Amniotic epithelial cell (primary cell): ENCODE data around the gene RIN3.

Experiments
- DNase-seq: peaks from one replicate; pipeline ENCODE4 v3.0.0-alpha.2; 2010; ENCODE audit warnings: low read depth

The RIN3 gene

DNA sequence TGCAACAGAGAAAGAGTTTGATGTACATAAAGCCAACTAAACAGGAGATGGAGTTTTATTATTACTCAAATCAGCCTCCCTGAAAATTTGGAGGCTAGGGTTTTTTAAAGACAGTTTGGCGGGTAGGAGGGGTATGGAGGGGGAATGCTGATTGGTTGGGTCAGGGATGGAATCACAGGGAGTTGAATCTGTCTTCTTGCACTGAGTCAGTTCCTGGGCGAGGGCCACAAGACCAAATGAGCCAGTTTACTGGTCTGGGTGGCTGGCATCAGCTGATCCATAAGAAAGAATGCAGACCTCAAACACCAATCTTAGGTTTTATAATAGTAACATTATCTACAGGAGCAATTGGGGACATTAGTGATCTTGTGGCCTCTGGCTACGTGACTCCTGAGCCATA is 64.9 kb downstream of the RIN3 start:
- no peak for DNase-seq

DNA sequence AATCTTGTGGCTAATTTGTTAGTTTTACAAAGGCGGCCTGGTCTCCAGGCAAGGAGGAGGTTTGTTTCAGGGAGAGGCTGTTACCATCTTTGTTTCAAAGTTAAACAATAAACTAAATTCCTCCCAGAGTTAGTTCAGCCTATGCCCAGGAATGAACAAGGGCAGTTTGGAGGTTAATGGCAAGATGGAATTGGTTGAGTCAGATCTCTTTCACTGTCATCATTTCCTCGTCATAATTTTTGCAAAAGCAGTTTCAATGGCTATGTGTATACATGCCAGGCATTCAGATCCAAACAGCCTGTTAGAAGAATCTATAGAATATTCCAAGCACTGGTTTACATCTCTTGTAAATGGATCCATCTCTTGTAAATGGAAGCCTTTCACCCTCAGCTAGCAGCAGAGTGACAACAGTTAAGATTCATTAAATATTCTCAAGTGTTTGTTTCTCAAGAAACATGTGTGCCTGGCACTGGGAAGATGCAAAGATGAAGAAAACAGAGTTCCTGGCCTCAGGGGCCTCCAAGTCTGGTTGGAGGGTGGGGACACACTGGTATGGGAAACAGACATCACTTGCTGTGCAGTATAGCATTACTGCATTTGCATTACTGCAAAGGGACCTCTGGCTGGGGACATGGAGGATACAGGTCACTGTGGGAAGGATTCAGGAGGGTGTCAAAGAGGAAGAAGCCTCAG is 65.8 kb downstream of the RIN3 start:
- DNase-seq: no peak

DNA sequence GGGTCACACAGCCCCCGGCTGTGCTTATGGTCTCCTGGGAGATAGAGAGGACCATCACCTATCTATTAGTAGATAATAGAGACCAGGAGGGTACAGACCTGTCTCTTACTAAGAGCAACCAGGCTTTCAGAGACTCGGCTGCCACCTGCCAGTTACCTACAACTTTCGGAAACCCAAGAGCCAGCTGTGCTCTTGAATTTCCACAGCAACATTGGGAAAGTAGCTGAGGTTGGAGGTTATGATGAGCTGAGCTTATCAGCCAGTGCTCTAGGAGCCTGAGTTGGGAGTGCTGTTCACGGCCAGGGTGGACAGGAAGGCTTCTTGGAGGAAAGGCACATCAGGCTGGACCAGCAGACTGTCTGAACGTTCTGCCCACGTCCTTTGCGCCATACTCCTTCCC is 67.6 kb downstream of the RIN3 start:
- no peak for DNase-seq

DNA sequence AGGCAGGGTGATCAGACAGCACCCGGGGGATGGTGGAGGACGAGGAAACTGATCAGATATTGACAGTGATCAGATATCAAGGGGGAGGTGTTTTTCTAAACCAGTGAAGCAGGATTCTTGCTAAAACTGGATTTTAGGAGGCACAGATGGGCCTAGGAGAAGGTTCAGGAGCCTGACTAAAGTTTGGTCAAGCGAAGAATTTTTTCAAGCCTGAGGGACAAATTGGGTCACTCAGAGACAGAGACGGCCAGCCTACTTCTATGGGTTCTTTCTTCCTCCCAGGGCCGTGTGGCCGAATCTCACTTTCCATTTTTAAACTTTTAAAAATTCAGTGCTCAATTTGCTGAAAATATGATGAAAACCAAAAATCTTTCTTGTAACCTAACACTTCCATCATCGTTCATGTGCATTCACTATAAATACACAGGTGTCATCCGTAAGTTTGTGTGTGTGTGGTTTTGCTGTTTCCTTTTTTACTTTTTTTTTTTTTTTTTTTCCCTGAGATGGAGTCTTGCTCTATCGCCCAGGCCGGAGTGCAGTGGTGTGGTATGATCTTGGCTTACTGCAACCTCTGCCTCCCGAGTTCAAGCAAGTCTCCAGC is 68.5 kb downstream of the RIN3 start:
- no peak for DNase-seq

DNA sequence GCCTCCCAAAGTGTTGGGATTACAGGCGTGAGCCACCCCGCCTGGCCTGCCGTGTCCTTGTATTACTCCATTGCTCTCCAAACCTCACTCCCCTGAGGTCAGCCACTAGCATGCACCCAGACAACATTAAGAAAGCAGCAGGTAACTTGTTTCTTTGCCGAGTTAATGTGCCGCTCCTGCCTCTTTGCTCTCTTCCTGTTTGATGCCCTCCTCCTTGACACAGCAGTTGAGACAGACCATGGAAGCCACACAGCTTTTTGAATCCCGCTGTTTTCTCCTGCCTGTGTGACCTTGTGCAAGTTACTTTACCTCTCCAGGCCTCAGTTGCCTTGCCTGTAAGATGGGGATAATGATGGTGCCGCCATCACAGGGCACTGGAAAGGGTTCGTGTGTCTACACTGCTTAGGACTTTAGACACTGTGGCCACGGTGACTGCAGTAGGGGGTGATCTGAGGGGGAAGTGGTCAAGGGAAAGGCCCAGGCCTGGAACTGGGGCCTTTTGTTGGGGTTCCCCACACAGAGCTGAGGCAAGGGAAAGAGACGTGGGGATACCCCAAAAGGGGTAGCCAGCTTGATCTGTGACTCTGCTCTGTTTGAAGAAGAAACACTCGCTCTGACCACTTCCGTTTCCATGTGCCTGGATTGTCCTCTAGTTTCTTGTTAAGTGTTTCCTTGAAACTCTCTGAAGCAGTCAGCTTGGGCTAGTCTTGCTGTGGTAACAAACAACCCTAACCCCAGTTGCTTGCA is 69.3 kb downstream of the RIN3 start:
- no peak for DNase-seq

DNA sequence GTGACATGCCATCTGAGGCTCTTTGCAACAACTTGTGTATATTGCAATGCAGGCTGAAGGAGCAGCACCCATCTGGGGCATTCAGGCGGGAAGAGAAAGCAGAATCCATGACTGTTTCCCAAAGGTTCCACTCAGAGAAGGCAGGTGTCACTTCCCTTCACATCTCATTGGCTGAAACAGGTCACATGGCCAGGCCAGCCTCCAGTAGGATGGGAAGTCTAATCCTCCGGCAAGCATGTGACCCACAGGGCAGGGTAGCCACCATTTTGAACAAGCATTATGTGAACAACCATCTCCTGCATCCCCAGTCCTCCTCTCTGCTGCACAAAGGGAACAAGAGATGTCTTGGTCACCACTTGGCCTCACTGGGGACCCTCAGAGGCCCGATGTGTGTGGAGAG is 70.6 kb downstream of the RIN3 start:
- DNase-seq: no peak

DNA sequence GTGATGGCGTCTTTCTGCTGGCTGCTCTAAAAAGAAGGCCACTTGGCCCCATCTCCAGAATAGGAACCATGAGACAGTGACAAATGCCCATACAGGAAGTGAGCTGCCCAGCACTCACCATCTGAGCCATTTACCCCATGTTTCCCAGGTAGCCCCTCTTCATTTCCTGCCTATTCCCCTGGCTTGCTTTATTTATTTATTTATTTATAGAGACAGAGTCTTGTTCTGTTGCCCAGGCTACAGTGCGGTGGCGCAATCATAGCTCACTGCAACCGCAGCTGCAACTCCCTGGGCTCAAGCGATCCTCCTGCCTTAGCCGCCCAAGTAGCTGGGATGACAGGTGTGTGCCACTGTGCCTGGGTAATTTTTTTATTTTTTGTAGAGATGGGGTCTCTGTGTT is 71.2 kb downstream of the RIN3 start:
- DNase-seq: peak; percentile 65

DNA sequence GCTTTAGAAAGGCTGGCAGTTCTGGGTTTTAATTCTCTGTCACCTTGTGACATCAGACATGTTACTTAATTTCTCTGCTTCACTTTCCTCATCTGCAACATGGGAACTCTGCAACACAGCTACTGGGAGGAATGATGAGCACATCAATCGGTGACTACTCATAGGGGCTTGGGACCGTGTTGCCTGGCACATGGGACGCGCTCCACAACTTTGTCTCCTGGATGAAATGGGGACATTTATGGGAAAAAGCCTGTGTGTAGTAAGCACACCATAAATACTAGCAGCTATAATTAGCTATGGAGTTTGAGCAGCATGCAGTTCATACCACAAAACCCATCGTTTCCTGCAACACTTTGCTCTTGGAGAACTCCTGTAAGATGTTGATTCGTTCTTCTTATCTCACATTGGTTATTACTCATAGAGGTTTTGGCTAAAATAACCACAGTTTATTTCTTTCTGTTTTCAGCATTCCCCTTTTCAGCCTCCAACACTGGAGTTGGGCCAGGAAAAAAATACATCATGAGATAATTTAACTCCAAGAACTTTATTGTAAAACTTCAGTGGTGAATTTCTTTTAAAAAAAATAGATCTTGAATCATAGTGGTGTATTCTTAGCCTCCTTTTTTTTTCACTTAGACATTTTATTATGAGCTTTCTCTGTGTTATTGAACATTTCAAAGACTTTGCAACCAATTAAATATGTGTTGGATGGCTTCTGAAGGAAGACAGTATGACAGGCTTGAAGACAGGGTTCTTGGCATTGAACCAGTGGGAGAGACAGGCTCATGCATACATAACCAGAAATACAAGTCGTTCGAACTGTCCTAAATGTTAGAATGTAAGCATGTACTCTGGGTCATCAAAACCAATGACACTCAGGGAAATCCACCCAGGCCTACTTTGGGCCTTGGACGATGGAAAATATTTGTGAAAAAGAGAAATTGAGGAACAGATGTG is 72.7 kb downstream of the RIN3 start:
- peak; percentile 98 for DNase-seq

DNA sequence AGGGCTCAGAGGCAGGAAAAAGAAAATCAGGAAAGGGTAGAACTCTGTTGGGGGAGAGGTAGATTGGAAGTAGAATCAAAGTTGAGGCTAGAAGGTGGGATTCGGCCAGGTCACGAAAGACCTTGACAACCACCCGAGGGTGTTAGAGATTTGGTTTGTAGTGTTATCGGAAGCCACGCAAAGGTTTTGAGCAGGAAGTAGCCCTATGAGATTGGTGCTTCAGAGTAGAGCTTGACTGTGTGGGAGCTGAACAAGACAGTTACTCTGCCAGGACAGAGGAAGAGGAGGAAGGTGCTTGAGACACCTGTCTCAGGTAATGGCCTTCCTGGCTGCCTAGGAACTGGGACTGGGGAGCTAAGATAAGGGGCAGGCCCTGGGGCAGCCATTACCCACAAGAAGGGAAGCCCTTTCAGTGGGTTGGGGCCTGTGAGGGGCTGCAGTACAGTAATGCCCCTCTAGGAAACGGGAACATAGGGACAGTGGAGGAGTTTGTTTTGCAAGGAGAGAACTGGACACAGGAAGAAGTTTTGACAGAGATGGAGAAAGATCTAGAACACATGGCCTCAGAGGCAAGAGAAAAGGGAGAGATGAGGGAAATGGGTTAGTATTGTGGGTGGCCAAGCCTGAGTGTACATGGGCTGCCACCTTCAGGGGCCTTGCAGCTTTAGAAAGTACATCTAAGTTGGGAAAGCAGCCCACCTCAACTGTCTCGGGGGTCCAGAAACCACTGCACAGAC is 73.5 kb downstream of the RIN3 start:
- no peak for DNase-seq

DNA sequence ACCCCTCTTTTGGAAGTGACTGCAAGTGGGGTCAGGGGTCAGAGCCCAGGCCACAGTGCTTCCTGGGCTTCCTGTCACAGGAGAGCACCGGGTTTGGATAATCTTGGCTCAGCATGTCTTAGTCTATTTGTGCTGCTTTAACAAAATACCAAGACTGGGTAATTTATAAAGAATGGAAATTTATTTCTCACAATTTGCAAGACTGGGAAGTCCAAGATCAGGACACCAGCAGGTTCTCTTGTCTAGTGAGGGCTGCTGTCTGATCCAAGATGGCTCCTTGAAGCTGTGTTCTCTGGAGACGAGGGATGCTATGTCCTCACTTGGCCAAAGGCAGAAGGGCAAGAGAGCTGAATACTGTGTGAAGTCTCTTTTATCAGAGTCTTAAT is 74.1 kb downstream of the RIN3 start:
- no peak for DNase-seq

DNA sequence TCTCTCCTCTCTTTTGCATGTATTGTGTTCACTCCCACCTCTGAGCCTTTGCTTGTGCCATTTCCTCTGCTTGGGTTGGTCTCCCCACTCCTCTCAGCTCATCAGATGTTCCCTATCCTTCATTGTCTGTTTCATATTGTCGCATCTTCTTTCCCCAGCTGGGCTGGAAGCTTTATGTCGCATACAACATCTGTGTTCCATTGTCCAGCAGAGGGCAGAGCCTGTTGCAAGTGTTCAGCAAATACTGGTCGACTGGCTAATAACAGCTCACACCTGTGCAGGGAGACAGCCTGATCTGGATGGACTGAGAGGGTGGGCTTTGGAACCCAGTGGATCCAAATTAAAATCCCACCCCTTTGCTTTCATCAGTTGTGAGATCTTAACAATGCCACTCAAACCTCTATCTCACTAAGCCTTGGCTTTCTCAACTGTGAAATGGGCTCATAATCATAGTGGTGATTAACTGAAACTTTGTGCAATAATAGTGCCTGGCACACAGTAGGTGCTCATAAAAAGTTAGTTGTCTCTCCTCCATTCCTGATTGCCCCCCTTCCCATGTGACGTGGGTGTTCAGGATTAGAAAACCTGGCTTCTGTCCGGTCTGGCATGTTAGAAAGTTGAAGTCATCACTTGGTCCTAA is 75.8 kb downstream of the RIN3 start:
- peak; percentile 52 for DNase-seq

DNA sequence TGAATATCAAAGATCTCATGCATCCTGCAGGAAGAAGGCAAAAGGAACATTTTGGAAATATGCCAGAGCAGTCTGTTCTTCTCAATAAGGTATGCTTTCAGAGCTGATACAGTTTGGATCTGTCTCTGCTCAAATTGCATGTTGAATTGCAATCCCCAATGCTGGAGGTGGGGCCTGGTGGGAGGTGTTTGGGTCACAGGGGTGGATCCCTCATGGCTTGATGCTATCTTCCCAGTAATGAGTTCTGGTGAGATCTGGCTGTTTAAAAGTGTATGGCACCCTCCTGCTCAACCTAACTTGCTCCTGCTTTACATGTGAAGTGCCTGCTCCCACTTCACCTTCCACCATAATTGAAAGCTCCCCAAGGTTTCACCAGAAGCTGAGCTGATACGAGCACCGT is 76.6 kb downstream of the RIN3 start:
- DNase-seq: no peak

DNA sequence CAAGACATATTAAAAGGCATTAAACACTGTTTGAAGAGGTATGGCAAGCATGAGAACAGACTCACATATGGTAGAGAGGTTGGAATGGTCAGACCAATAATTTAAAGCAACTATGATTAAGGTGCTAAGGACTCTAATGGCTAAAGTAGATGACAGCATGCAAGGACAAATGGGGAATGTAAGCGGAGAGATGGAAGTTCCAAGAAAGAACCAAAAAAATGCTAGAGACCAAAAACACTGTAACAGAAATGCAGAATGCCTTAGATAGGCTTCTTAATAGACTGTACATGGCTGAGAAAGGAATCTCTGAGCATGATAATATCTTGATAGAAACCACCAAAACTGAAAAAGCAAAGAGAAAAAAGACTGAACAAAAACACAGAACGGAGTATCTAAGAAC is 77.4 kb downstream of the RIN3 start:
- no peak for DNase-seq

DNA sequence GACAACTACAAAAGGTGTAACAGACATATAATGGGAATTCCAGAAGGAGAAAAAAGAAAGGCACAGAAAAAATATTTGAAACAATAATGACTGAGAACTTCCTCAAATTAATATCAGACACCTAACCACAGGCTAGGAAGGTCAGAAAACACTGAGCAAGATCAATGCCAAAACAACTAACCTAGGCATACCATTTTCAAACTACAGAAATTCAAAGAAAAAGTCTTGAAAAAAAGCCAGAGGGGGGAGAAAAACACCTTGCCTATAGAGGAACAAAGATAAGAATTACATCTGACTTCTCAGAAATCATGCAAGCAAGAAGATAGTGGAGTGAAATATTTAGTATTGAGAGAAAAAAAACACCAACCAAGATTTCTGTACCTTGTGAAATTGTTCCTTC is 77.8 kb downstream of the RIN3 start:
- no peak for DNase-seq

DNA sequence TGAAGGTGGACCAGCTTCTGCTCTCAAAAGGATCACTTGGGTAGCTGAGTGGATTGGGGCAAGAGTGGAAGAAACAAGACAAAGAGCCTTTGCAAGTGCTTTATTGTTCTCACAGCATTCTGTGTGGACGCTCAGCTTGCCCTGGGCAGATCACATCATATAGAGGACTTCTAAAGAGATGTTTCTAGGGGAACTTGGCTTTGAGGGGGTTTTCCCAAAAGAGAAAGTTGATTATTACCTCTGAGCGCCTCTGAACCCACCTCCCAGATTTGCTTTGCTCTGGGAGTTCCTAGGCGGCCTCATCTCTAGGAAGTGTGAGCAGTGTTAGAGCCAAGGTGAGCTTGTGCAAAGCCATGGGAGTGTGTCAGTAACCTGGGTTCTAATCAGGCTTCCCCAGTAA is 81.7 kb downstream of the RIN3 start:
- no peak for DNase-seq

DNA sequence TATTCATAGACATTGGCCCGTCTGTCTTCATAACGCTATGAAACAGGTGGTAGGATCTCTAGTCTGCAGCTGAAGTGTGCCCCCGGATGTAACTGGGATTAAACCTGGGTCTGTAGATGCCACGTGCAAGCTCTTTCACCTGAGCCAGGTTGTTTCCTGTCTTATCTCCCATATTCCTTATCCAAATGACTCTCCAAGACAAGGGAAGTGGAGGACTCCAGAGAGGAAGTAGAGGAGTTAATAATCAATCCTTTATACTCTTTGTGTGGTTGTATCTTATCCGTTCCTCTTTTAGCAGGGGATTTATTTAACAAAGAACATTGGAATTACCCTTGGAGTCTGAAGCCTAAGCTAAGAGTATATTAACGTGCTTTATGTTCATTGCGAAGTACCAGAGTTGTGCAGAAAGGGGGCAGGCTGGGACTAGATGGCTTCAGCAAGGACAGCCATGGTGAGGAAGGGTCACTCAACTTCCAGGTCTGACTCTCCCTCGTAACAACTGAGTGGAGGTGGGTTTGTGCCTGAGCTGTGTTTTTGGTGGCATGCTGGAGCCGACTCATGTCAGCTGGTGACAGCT is 82.8 kb downstream of the RIN3 start:
- DNase-seq: no peak

DNA sequence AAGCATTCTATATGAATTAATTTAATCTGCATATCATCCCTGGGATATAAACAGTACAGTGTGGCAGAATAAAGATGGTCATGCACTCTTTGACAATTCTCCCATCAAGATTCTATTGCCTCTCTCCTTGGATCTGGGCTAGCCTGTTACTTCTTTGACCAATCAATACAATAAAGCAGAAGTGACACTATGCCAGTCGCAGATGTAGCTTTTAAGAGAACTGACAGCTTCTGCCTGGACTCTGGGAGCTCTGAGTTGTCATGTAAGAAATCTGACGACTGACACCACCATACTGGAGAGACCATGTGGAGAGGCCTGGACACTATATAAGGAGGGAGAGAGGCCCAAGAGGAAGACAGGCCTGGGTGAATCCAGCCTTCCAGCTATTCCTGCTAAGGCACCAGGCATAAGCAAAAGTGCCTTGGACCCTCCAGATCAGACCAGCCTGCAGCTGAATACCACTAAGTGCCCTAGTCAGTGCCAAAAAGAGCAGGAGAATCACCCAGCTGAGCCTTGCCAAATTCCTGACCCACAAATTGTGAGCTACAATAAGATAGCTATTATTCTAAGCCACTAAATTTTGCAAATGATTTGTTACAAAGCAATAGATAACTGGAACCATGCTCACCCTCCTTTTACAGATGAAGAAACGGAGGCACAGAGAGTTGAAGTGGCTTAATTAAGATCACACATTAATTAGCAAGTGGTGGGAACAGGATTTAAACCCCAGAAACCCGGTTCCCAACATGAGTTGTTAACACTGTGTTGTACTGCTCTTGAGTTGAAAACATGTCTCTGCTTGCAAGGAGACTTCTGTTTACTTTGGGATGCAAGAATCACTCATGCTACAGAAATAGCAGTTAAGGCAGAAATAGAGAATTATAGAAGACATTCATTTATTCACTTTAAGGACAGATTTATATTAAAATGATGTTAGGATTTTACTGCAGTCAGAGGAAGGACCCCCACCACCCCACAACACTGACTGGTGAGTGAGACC is 84.6 kb downstream of the RIN3 start:
- no peak for DNase-seq

DNA sequence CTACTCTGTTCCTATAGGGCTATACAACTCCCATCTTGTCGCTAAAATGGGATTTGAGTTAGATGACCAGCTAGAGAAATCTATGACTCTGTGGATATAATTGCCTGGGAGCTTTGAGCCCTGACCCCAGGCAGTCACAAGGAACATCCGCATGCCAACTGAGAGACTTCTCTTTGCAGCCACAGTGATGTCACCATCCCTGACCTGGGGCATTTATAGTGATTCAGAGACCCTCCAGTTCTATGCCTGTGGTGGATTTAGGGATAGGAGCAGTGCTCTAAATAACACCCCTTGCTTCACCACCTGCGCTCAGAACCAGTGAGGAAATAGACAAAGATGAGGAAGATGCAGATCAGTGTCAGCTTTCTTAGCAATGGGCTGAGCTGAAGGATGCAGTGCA is 86.2 kb downstream of the RIN3 start:
- DNase-seq: no peak

DNA sequence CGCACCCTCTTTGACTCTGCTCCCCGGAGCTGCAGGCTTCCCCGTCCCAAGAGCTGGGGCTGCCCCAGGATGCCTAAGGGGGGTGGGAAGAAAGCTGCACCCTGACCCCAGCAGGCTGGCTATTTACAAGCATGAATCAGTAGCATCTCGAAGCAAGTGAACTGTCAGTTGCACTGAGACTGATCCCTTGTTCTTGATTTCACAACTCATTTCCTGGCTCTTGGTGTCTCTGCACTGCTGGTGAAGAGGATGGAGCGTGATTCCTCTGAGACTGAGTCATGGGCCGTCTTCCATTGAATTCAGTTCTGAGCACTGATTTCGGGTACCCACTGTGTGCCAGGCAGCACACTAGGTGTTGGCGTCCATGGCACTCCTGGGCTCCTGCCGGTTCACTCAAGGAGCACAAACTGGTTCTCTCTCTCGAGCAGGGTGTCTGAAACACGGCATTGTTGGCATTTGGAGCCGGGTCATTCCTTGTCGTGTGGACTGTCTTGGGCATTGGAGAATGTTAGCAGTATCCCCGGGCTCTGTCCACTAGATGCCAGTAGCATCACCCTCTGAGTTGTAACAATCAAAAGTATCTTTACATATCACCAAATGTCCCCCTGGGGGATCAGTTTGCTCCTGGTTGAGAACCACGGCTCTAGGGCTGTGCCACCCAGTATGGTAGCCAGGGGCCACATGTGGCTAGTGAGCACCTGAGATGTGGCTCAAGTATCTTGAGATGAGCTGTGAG is 86.9 kb downstream of the RIN3 start:
- peak; percentile 89 for DNase-seq
